HG03571 (cell line): ENCODE measurements around the gene TBX2.

Experiments used
- ATAC-seq: cut with Tn5 transposase; IDR thresholded peaks from one replicate; pipeline ENCODE4 v1.9.1; 2021; ENCODE audit not compliant: unreplicated experiment

The TBX2 gene

GRCh38 chr17:61387011-61387410 lies 12.6 kb upstream of the TBX2 start:
- no peak for ATAC-seq

GRCh38 chr17:61387511-61388305 lies 11.9 kb upstream of the TBX2 start:
- no peak for ATAC-seq

GRCh38 chr17:61388561-61389356 lies 10.9 kb upstream of the TBX2 start:
- ATAC-seq: no peak

GRCh38 chr17:61389670-61390478 lies 9.8 kb upstream of the TBX2 start:
- ATAC-seq: no peak

GRCh38 chr17:61390479-61390791 lies 9.2 kb upstream of the TBX2 start:
- no peak for ATAC-seq

- no peak for ATAC-seq
Observed at GRCh38 chr17:61391595-61392291, 7.9 kb upstream of the TBX2 start.

GRCh38 chr17:61392679-61393078 lies 7.0 kb upstream of the TBX2 start:
- ATAC-seq: no peak

GRCh38 chr17:61393550-61393903 lies 6.1 kb upstream of the TBX2 start:
- ATAC-seq: no peak

GRCh38 chr17:61393904-61394629 lies 5.6 kb upstream of the TBX2 start:
- no peak for ATAC-seq

- no peak for ATAC-seq
Observed at GRCh38 chr17:61394630-61395408, 4.8 kb upstream of the TBX2 start.

GRCh38 chr17:61395409-61395982 lies 4.1 kb upstream of the TBX2 start:
- ATAC-seq: no peak

- no peak for ATAC-seq
Observed at GRCh38 chr17:61395983-61396585, 3.6 kb upstream of the TBX2 start.

- ATAC-seq: no peak
Observed at GRCh38 chr17:61396586-61397085, 3.0 kb upstream of the TBX2 start.

GRCh38 chr17:61397086-61397842 lies 2.4 kb upstream of the TBX2 start:
- no peak for ATAC-seq

- no peak for ATAC-seq
Observed at GRCh38 chr17:61398721-61399130, 917 bp upstream of the TBX2 start.

- no peak for ATAC-seq
Observed at GRCh38 chr17:61400066-61400716, 548 bp downstream of the TBX2 start.

GRCh38 chr17:61400717-61401388 lies 1.2 kb downstream of the TBX2 start:
- no peak for ATAC-seq
